Stimulated activated CD8-positive, alpha-beta memory T cell treated with anti-CD3 and anti-CD28 coated beads, Interleukin-4, amount 100 ng/mL, for 48 hours (primary cell): ENCODE results near the gene KCNAB1.
"Not testable (repeated sequence)": the region's sequence is repeated elsewhere in the genome, so short reads cannot be mapped to it uniquely, and the experiment has no call there.

Experiments
- DNase-seq: peaks from one replicate; pipeline ENCODE4 v3.0.0-alpha.2; 2020

KCNAB1 gene

GRCh38 chr3:156120528-156121251 lies at the start of gene KCNAB1:
Gene KCNAB1 (plus strand): TSS chr3:156120578.
- DNase-seq, result no peak

- DNase-seq, result no peak
Measured at GRCh38 chr3:156071031-156071430, 49.3 kb upstream of the KCNAB1 start.

- DNase-seq, result not testable (repeated sequence)
Measured at GRCh38 chr3:156072950-156073657, 47.3 kb upstream of the KCNAB1 start.

GRCh38 chr3:156090126-156090525 lies 30.3 kb upstream of the KCNAB1 start:
- no peak for DNase-seq

GRCh38 chr3:156093964-156094363 lies 26.4 kb upstream of the KCNAB1 start:
- no peak for DNase-seq

GRCh38 chr3:156094391-156094790 lies 26.0 kb upstream of the KCNAB1 start:
- DNase-seq, result no peak

- DNase-seq, result not testable (repeated sequence)
Measured at GRCh38 chr3:156095652-156096051, 24.7 kb upstream of the KCNAB1 start.

GRCh38 chr3:156098437-156099035 lies 21.8 kb upstream of the KCNAB1 start:
- no peak for DNase-seq

GRCh38 chr3:156099348-156099747 lies 21.0 kb upstream of the KCNAB1 start:
- DNase-seq, result not testable (repeated sequence)

- DNase-seq, result not testable (repeated sequence)
Measured at GRCh38 chr3:156099984-156100383, 20.4 kb upstream of the KCNAB1 start.

GRCh38 chr3:156102267-156102931 lies 18.0 kb upstream of the KCNAB1 start:
- no peak for DNase-seq

- no peak for DNase-seq
Measured at GRCh38 chr3:156106721-156107373, 13.5 kb upstream of the KCNAB1 start.

GRCh38 chr3:156107504-156107903 lies 12.9 kb upstream of the KCNAB1 start:
- DNase-seq, result no peak

- no peak for DNase-seq
Measured at GRCh38 chr3:156108616-156109015, 11.8 kb upstream of the KCNAB1 start.

- no peak for DNase-seq
Measured at GRCh38 chr3:156109989-156110388, 10.4 kb upstream of the KCNAB1 start.

GRCh38 chr3:156126467-156126866 lies 6.1 kb downstream of the KCNAB1 start:
- no peak for DNase-seq

GRCh38 chr3:156131241-156131640 lies 10.9 kb downstream of the KCNAB1 start:
- DNase-seq, result no peak

GRCh38 chr3:156131799-156132198 lies 11.4 kb downstream of the KCNAB1 start:
- DNase-seq, result no peak

- no peak for DNase-seq
Measured at GRCh38 chr3:156132313-156132712, 11.9 kb downstream of the KCNAB1 start.

- DNase-seq, result no peak
Measured at GRCh38 chr3:156133076-156133475, 12.7 kb downstream of the KCNAB1 start.

GRCh38 chr3:156135921-156136638 lies 15.7 kb downstream of the KCNAB1 start:
- DNase-seq, result no peak

GRCh38 chr3:156137397-156137796 lies 17.0 kb downstream of the KCNAB1 start:
- DNase-seq, result not testable (repeated sequence)
